Activated CD4-positive, CD25-positive, alpha-beta regulatory T cell treated with anti-CD3 and anti-CD28 coated beads, Interleukin-2, amount 50 U/mL, for 24 hours (primary cell): ENCODE results near the gene KLF6.

Experiments
- ATAC-seq, 2 donors: fragments of 150-1000 bp; cut with Tn5 transposase; one replicate each; pipeline ENCODE4 v1.10.0; 2021; ENCODE audit warnings: mild to moderate bottlenecking in 1 of 2, moderate library complexity in 1 of 2

KLF6 gene

GRCh38 chr10:3727268-3727667, 57.7 kb downstream of the KLF6 start:
- no peak for ATAC-seq
